Neural cell (in vitro differentiated cells): ENCODE measurements around the gene NAE1. TPM values are rescaled to one million over a fixed set of nuclear protein-coding genes. Genes with fewer than 3 reads are reported as not detected.
A peak's percentile ranks its signal among the peaks of the same experiment; 100 is the strongest.

ENCODE experiments used
- H2AFZ ChIP-seq: fragments of 200-600, 300-800 bp; sonication (generic), shearing (Covaris generic); 2 replicates; pipeline ENCODE4 v1.6.0; 2014; ENCODE audit warnings: low read depth, mild to moderate bottlenecking, antibody characterized with exemption, low read length, moderate library complexity
- H3F3A ChIP-seq: fragments of 200-600 bp; shearing (Covaris generic); 2 replicates; pipeline ENCODE4 v1.6.1; 2016; ENCODE audit warnings: mild to moderate bottlenecking, moderate library complexity, mixed read lengths, antibody characterized with exemption, low read length; ENCODE audit not compliant: insufficient read depth, poor library complexity, severe bottlenecking
- H3K27ac ChIP-seq: fragments of 200-600, 300-800 bp; sonication (generic), shearing (Covaris generic); 2 replicates; pipeline ENCODE4 v1.5.1; 2014; ENCODE audit warnings: mild to moderate bottlenecking, low read length, moderate library complexity
- H3K27me3 ChIP-seq: fragments of 300-800, 200-600 bp; sonication (generic), shearing (Covaris generic); 2 replicates; pipeline ENCODE4 v1.6.0; 2014; ENCODE audit warnings: mild to moderate bottlenecking, low read depth, low read length, moderate library complexity; ENCODE audit not compliant: insufficient read depth
- H3K36me3 ChIP-seq: fragments of 300-800, 200-600 bp; sonication (generic), shearing (Covaris generic); 2 replicates; pipeline ENCODE4 v1.5.1; 2014; ENCODE audit warnings: mild to moderate bottlenecking, antibody characterized with exemption, low read length, moderate library complexity; ENCODE audit not compliant: insufficient read depth
- H3K4me2 ChIP-seq: fragments of 300-800, 200-600 bp; sonication (generic), shearing (Covaris generic); 2 replicates; pipeline ENCODE4 v1.6.0; 2014; ENCODE audit warnings: mild to moderate bottlenecking, low read length
- H3K4me3 ChIP-seq: fragments of 300-800, 200-600 bp; sonication (generic), shearing (Covaris generic); 2 replicates; pipeline ENCODE4 v1.5.1; 2014; ENCODE audit warnings: mild to moderate bottlenecking, low read length, moderate library complexity
- H3K79me2 ChIP-seq: fragments of 200-600 bp; shearing (Covaris generic); replicated peaks from 2 replicates; pipeline ENCODE4 v1.6.0; 2014; ENCODE audit warnings: mild to moderate bottlenecking, low read length, moderate library complexity; ENCODE audit not compliant: insufficient read depth
- H3K9ac ChIP-seq: fragments of 300-800, 200-600 bp; sonication (generic), shearing (Covaris generic); 2 replicates; pipeline ENCODE4 v1.6.1; 2016; ENCODE audit warnings: mild to moderate bottlenecking, low read length, mixed read lengths
- H3K9me2 ChIP-seq: fragments of 200-600 bp; shearing (Covaris generic); 2 replicates; pipeline ENCODE4 v1.6.1; 2016; ENCODE audit warnings: mild to moderate bottlenecking, low read length, mixed read lengths; ENCODE audit not compliant: insufficient read depth
- H3K9me3 ChIP-seq: fragments of 200-600, 300-800 bp; sonication (generic), shearing (Covaris generic); 2 replicates; pipeline ENCODE4 v1.6.1; 2016; ENCODE audit warnings: mild to moderate bottlenecking, mixed run types, low read length, moderate library complexity, mixed read lengths
- H4K20me1 ChIP-seq: fragments of 200-600 bp; shearing (Covaris generic); 2 replicates; pipeline ENCODE4 v1.6.1; 2016; ENCODE audit warnings: mild to moderate bottlenecking, mixed run types; ENCODE audit not compliant: insufficient read depth
- EP300 ChIP-seq: fragments of 450-650 bp; conservative IDR thresholded peaks from 2 replicates; pipeline ENCODE4 v1.6.1; 2014; ENCODE audit warnings: antibody characterized with exemption, mild to moderate bottlenecking, moderate library complexity; ENCODE audit not compliant: poor library complexity, severe bottlenecking
- EZH2 ChIP-seq: fragments of 200-600, 300-800 bp; shearing (Covaris generic), sonication (generic); IDR thresholded peaks from 2 replicates; pipeline ENCODE4 v1.6.1; 2014; ENCODE audit warnings: antibody characterized with exemption, low read length, borderline replicate concordance, mild to moderate bottlenecking; ENCODE audit not compliant: insufficient read depth, poor library complexity, severe bottlenecking
- MXI1 ChIP-seq: fragments of 450-650 bp; conservative IDR thresholded peaks from 2 replicates; pipeline ENCODE4 v1.6.1; 2014; ENCODE audit warnings: antibody characterized with exemption, mild to moderate bottlenecking; ENCODE audit not compliant: poor library complexity, severe bottlenecking
- POLR2AphosphoS5 ChIP-seq: IDR thresholded peaks from 2 replicates; pipeline ENCODE4 v1.6.1; 2012
- RAD21 ChIP-seq: fragments of 450-650 bp; conservative IDR thresholded peaks from 2 replicates; pipeline ENCODE4 v1.6.1; 2014; ENCODE audit warnings: antibody characterized with exemption, mild to moderate bottlenecking, moderate library complexity
- SMC3 ChIP-seq: fragments of 450-650 bp; conservative IDR thresholded peaks from 2 replicates; pipeline ENCODE4 v1.6.1; 2014; ENCODE audit warnings: antibody characterized with exemption, mild to moderate bottlenecking, moderate library complexity; ENCODE audit not compliant: poor library complexity
- TAF1 ChIP-seq: IDR thresholded peaks from 2 replicates; pipeline ENCODE4 v1.6.1; 2012; ENCODE audit warnings: low read depth
- polyA plus RNA-seq: library from polyadenylated mRNA; depleted of rRNA; stranded (reverse); fragments of >200 nt; gene quantifications from 2 replicates; pipeline ENCODE4 v1.2.3, GENCODE V29; 2014
- TF ChIP-seq, protein P1 (sequence below): IDR thresholded peaks from 2 replicates; pipeline ENCODE4 v1.6.1; 2012; ENCODE audit warnings: borderline replicate concordance
- TF ChIP-seq, protein P2 (sequence below): fragments of 450-650 bp; IDR thresholded peaks from 2 replicates; pipeline ENCODE4 v1.5.1; 2014; ENCODE audit warnings: antibody characterized with exemption, mild to moderate bottlenecking, moderate library complexity; ENCODE audit not compliant: poor library complexity, severe bottlenecking

The NAE1 gene
- polyA plus RNA-seq, 1 donor from 2014 or later = 227 TPM

DNA sequence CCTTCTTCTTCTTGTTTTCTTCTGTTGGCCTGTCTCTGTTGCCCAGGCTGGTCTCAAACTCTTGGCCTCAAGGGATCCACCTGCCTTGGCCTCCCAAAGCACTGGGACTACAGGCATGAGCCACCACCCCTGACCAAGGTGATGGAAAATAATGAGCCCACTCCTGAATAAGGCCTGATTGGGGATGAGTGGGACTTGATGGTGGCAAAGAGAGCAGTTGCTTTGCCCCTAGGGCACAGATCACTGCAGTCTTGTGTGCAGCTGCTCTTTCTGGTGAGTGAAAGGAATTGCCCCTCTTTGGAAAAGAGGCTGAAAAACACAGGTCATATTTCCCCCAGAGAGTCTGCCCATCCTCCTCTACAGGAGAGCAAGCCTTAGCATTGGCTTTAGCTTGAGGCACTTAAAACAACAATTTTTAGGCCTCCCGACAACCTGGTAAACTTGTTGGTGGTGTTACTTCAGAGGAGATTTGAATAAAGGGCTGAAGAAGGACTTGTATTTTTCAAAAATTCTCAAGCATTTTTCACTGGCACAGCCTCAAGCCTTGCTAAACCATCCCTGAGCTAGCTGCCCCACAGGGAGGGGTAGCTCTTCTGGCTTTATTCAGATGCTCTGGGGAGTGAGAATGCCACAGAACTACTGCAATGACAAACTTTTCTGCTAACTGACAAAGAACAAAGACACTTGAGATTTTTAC is 43.5 kb upstream of the NAE1 start:
- Histone ChIP-seq H3K4me2 (no peak overlapping the region), H3K9me2 (no peaks in the 10 kb centered on the region), H3K36me3 (no peaks in the 10 kb centered on the region), H3K9ac (no peak overlapping the region), H4K20me1 (no peaks in the 10 kb centered on the region), H3K4me3 (no peak overlapping the region), H2AFZ (no peak overlapping the region), H3F3A (no peaks in the 10 kb centered on the region), H3K9me3 (no peaks in the 10 kb centered on the region), H3K27ac (no peak overlapping the region), H3K79me2 (no peaks in the 10 kb centered on the region), H3K27me3 (peaks cover 2% of the 10 kb centered on the region)
- no peak for TF ChIP-seq EP300
- TF ChIP-seq EZH2 = no peak

DNA sequence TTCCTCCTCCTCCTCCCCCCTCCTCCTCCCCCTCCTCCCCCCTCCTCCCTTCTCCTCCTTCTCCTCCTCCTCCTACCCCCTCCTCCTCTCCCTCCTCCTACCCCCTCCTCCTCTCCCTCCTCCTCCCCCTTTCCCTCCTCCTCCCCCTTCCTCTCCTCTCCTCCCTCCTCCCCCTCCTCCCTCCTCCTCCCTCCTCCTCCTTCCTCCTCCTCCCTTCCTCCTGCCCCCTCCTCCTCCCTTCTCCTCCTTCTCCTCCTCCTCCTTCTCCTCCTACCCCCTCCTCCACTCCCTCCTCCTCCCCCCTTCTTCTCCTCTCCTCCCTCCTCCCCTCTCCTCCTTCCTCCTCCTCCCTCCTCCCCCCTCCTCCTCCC is 42.9 kb upstream of the NAE1 start:
- Histone ChIP-seq H3K27me3 (peaks cover 2% of the 10 kb centered on the region), H3K4me2 (no peak overlapping the region), H3K4me3 (no peak overlapping the region), H3K9me3 (no peaks in the 10 kb centered on the region), H4K20me1 (no peaks in the 10 kb centered on the region), H3F3A (no peaks in the 10 kb centered on the region), H3K9me2 (no peaks in the 10 kb centered on the region), H3K9ac (no peak overlapping the region), H3K79me2 (no peaks in the 10 kb centered on the region), H3K27ac (no peak overlapping the region), H2AFZ (no peak overlapping the region), H3K36me3 (no peaks in the 10 kb centered on the region)
- TF ChIP-seq SMC3 (no peak), POLR2AphosphoS5 (no peak), RAD21 (no peak)

DNA sequence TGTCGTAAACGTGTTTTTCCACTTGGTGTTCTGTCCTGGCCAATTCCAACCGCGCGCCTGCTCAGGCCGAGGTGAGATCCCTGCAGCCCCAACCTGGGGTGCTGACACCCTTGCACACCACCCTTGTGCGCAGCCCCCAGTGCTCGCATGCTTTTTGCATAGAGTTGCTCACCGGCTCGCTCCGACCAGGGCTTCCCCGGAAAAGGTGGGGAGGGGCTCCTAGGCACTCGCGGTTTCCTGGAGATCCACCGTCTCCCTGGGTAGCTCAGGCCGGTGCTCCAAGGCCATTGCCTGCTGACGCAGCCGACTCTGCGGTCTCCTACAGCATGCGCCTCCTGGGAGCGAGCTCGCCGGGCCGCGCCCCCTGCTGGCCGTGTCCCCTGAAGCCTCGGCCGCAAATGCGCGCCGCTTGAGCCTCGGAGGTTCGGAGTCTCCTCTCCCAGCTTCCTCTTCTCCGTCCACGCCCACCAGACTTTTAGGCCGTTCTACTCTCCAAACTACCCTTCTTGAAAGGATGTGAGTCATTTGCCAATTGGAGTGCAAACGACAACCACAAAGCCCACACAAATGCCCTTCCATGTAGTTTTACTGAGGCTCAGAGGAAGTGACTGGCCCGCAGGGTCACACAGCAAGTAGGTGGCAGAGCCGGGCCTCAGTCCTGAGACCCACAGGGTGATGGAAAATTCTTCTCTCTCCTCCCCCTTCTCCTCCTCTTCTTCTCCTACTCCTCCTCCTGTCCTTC is 42.3 kb upstream of the NAE1 start:
- Histone ChIP-seq H3F3A (no peaks in the 10 kb centered on the region), H3K36me3 (no peaks in the 10 kb centered on the region), H2AFZ (peak overlapping the region; percentile 48), H3K27ac (no peak overlapping the region), H3K27me3 (peaks cover 2% of the 10 kb centered on the region), H3K4me2 (peak overlapping the region; percentile 24), H3K9me3 (no peaks in the 10 kb centered on the region), H3K9me2 (no peaks in the 10 kb centered on the region), H4K20me1 (no peaks in the 10 kb centered on the region), H3K79me2 (no peaks in the 10 kb centered on the region), H3K9ac (peak overlapping the region; percentile 23), H3K4me3 (peak overlapping the region; percentile 58)
- no peak for TF ChIP-seq TAF1
- TF ChIP-seq SMC3 = peak; percentile 73
- TF ChIP-seq, protein P1, sequence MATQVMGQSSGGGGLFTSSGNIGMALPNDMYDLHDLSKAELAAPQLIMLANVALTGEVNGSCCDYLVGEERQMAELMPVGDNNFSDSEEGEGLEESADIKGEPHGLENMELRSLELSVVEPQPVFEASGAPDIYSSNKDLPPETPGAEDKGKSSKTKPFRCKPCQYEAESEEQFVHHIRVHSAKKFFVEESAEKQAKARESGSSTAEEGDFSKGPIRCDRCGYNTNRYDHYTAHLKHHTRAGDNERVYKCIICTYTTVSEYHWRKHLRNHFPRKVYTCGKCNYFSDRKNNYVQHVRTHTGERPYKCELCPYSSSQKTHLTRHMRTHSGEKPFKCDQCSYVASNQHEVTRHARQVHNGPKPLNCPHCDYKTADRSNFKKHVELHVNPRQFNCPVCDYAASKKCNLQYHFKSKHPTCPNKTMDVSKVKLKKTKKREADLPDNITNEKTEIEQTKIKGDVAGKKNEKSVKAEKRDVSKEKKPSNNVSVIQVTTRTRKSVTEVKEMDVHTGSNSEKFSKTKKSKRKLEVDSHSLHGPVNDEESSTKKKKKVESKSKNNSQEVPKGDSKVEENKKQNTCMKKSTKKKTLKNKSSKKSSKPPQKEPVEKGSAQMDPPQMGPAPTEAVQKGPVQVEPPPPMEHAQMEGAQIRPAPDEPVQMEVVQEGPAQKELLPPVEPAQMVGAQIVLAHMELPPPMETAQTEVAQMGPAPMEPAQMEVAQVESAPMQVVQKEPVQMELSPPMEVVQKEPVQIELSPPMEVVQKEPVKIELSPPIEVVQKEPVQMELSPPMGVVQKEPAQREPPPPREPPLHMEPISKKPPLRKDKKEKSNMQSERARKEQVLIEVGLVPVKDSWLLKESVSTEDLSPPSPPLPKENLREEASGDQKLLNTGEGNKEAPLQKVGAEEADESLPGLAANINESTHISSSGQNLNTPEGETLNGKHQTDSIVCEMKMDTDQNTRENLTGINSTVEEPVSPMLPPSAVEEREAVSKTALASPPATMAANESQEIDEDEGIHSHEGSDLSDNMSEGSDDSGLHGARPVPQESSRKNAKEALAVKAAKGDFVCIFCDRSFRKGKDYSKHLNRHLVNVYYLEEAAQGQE = no peak
- TF ChIP-seq, protein P2, sequence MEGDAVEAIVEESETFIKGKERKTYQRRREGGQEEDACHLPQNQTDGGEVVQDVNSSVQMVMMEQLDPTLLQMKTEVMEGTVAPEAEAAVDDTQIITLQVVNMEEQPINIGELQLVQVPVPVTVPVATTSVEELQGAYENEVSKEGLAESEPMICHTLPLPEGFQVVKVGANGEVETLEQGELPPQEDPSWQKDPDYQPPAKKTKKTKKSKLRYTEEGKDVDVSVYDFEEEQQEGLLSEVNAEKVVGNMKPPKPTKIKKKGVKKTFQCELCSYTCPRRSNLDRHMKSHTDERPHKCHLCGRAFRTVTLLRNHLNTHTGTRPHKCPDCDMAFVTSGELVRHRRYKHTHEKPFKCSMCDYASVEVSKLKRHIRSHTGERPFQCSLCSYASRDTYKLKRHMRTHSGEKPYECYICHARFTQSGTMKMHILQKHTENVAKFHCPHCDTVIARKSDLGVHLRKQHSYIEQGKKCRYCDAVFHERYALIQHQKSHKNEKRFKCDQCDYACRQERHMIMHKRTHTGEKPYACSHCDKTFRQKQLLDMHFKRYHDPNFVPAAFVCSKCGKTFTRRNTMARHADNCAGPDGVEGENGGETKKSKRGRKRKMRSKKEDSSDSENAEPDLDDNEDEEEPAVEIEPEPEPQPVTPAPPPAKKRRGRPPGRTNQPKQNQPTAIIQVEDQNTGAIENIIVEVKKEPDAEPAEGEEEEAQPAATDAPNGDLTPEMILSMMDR = peak; percentile 82
- peak; percentile 57 for TF ChIP-seq RAD21
- peak; percentile 33 for TF ChIP-seq MXI1
- no peak for TF ChIP-seq EP300
- TF ChIP-seq POLR2AphosphoS5 = peak; percentile 23
- TF ChIP-seq EZH2 = no peak
